HTR-8/SVneo (cell line): ENCODE results near the gene C8A.

Source experiments
- DNase-seq: peaks from one replicate; pipeline ENCODE4 v3.0.0; 2011; ENCODE audit warnings: low spot score, mixed read lengths; ENCODE audit not compliant: insufficient read length
- FAIRE-seq: peaks from 2 replicates; lab custom pipeline; 2011; peaks lifted over from hg19 to GRCh38; lab: Jason Lieb, UNC

Gene C8A

DNA sequence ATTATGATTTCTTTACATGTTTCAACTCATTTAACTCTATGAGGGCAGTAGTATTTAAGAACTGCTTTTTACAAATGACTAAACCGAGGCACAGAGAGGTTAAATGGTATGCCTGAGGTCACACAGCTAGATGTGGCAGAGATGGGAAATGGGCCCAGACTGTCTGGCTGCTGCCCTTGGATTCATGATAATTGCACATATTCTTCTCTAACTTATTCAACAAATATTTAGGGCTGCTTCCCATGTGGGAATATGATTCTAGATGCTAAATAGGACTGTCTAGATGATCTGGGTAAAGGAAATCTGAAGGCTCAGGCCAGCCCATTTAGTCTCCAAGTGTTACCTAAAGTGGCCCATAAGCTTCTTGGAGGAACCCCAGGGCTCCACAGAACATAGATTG, 26.2 kb downstream of the C8A start:
- DNase-seq = no peak
- FAIRE-seq = no peak

DNA sequence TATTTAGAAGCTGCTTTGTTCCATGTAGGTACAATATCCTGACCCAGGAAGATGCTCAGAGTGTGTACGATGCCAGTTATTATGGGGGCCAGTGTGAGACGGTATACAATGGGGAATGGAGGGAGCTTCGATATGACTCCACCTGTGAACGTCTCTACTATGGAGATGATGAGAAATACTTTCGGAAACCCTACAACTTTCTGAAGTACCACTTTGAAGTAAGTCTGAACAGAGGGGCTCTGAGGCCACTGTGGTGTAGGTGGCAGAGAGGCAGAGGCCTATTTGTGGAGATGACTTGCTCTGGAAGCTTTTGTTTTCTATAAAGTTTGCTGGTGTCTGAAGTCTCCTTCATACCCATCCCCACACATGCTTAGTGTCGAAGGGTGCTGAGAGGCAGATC, 26.8 kb downstream of the C8A start:
- no peak for FAIRE-seq
- no peak for DNase-seq

DNA sequence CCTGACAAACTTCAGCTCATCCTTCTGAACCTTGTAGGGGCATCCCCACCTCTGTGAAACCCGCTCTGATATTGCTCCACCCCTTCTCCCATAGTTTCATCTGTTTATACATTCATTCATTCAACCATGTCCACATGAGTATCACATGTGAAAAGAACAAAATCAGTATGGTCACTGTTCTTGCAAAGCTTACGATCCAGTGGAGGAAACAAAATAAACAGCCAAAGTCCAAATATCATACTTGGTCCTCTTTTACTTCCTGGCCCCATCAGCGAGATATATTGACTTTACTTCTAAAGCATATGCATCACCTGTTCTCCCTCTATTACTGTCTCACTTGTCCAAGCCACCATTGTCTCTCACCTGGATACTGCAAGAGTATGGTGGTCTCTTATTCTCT, 35.6 kb downstream of the C8A start:
- no peak for FAIRE-seq
- no peak for DNase-seq

DNA sequence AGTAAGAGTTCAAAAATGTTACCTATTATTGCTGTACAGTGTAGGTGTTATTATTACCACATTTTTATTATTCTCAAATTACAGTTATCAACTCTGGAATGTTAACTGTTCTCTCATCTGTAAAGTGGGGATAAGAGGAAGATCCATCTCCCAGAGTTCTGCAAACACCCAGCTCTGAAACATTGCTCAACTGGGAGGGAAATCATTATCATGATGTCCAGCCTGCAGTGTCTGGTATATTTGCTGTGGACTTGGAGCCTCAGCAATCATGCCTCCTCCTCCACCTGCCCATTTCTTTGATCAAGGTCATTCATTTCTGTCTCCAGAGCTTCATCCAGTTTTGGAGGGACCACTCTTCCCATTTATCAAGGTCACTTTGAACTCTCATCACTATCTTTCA, 39.4 kb downstream of the C8A start:
- DNase-seq = no peak
- no peak for FAIRE-seq

DNA sequence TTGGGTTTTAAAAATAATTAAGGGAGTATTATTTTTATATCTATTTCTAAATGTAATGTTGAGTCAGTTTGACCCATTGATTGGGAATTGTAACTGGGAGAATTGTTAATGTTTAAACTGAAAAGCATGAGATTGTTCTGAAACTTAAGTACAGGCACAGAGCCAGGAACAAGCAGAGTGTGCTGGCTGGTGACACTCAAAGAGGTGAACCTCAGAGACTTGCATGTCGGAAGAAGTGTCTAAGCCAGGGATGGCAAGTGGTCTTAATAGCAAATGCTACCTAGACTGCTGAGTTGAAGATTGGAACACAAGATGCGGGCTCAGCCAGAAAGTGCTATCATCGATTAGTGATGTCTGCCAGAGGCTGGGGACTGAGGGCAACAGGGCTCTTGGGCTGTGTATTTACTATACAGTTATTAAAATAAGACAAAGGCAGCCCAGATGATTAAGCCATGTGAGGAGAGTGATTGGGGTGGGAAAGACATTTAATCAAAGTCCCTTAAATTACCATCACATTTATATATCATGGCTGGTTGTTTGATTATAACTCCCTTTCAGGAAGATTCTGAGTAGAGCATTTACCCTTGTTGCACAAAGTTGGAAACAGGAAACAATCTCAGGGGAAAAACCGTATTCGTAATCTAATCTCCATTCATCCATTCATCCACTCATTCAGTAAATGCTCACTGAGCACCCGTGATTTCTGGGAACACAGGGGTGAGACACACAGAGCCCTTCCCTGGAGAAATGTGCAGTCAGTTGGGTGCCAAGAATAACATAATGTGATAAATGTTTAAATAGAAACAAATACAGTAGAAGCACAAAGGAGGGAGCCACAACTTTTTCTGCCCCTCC, 42.8 kb downstream of the C8A start:
- no peak for FAIRE-seq
- DNase-seq = no peak

DNA sequence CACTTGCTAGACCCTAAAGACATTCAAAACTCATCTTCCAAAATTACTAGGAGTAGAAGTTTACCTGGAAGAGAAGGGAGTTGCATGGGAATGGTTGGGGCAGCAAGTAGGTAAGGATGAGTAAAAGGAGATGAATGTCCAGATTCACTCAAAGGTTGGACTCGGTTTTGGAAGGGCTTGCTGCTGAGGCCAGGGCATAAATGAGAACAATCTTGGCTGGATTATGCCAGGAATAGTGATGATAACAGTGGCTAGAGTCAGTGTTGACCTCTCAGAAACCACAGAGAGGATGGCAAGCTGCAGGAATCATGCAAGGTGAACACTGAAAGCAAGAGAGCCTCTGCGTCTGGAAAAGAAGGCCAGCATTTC, 43.4 kb downstream of the C8A start:
- DNase-seq = no peak
- FAIRE-seq = no peak

DNA sequence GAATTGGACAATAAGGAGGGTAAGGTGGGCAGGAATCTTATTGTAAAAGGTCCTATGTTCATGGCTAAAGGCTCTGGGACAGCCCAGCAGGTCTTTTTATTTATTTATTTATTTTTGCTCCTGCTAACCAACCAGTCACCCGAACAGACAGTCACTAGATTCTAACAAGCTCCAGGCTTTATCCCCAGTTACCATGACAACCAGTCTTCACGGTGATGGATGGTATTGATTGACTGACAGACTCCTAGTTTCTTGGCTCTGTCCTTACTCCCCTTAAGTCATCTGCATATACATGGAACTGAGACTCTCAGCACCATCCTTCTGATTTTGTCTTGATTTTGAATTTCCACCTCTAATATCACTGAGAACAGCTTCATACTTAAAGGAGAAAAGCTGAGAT, 44.3 kb downstream of the C8A start:
- no peak for DNase-seq
- FAIRE-seq = no peak

DNA sequence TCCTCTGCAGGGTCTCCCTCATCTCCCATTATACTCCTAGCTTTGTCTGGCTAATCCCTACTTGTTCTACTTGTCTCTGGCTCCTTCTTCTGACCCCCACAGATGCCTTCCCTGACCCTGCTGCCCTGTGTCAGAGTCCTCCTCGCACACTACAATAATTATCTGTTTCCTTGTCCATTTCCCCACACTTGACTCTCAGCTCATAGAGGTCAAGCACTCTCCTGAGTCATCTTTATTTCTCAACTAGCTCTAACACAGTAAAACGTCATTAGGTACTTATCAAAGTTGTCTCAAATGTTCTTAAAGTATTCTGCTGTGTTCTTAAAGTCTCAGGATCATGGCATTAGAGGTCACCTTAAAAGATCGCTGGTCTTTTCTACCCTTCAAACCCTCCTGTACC, 47.1 kb downstream of the C8A start:
- FAIRE-seq = no peak
- DNase-seq = no peak

DNA sequence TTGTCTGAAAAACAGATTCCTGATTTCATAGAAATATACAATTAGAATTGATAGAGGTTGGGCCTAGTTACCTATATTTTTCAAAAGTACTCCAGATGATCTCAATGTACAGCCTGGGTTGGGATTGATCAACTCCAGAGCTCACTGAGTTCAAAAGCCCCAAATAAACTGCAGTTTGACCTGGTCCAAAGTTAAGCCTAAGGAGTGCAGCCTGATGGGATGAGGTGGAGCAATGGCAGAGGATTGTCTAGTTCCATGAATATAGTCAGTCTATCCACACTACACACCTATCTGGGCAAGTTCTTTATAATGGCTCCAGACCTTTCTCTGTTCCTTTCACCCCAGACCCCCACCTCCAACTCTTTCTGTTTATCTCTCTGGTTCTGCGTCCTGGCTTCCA, 49.2 kb downstream of the C8A start:
- no peak for DNase-seq
- no peak for FAIRE-seq

DNA sequence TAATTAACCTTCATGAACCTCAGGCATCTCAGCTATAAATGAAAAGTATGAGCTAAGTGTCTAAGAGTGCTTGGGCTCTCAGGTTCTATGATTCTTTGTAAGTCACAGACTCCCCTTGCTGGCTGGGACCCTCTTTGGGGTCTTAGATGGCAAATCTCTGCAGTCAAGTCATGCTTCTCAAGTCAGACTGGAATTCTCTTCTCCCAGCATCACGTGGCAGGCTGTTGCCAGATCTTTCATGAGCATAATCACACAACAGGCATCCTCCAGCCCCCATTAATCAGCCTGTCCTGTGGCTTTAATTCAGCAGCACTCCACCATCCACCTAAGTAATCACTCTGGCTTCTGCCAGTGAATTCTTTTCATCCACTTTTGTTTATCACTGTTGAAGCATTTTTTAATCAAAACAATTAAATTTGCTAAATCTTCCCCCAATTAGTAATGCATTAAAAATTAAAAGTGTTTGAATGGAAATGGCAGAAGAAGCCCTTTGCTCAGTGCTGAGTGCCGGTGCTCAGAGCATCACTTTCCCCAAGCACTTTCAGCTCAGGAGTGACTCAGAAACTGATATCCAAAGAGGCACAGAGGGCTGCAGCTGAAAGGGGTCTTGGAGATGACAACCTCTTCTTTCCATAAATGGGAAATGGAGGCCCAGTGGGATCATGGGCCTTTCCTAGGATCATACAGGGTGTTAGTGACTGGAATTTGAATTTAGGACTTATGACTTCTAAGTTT, 50.2 kb downstream of the C8A start:
- DNase-seq (no peak), FAIRE-seq (no peak)

DNA sequence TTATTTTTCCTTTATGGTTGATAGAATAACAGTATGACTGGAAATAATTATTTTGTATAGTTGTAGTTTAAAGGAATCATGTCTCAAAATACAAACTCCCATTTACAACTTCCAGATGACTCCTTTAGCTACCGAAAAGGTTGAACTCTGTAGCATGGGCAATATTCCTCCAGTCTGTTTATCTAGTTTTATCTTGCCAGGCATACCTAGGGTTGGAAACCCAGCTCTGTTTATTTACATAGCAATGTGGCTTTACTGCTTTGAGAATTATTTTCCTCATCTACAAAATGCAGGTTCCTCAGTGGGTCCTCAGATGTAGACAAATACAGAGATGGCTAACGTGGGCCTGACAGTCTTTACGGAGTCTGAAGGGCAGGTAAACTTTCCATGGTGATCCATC, 51.1 kb downstream of the C8A start:
- FAIRE-seq (no peak), DNase-seq (no peak)

DNA sequence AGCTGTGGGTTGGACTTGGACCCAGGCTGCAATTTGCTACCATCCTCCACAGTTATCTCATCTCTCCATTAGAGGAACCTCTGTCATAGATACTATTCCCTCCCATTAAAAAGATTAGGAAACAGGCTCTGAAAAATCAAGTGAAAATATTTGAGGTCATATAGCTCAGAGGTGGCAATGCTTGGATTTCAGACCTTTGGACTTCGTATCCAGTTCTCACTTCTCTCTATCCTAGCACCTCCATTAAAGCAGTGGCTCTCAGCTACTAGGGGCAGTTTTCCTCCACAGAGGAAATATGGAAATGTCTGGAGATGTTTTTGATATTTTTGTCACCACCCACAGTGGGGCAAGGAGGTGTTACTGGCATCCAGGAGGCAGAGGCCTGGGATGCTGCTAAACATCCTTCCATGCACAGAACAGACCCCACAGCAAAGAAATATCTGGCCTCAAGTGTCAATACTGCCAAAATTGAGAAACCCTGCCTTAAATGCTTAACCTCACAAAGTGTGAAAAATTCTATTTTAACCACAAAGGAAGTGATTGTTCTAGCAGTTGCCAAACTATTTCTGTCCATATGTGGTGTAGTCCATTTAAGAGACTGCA, 54.1 kb downstream of the C8A start:
- DNase-seq (no peak), FAIRE-seq (no peak)

DNA sequence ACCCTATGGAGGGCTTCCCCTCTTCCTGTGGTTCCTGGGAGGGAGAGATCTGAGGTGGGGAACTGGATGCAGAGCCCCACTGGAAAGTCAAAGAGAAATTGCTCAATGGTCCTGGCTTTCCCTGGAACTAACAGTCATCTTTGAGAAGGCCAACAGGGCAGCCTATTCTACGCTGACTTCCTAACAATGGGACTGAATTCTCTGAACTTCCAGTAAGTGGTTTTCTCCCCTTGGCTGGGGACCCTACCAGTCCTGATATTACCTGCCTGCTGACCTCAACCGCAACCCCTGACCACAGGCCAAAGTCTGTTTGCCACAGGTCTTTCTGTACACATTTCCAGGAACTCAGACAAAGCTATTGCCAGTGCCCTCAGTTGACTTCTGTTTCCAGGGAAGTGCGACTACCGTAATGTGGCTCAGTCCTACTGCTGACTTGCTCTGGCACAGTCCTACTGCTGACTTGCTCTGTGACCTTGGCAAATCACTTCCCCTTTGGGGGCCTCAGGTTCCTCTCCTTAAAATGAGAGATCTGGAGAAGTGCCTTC, 55.9 kb downstream of the C8A start:
- no peak for FAIRE-seq
- DNase-seq = no peak

DNA sequence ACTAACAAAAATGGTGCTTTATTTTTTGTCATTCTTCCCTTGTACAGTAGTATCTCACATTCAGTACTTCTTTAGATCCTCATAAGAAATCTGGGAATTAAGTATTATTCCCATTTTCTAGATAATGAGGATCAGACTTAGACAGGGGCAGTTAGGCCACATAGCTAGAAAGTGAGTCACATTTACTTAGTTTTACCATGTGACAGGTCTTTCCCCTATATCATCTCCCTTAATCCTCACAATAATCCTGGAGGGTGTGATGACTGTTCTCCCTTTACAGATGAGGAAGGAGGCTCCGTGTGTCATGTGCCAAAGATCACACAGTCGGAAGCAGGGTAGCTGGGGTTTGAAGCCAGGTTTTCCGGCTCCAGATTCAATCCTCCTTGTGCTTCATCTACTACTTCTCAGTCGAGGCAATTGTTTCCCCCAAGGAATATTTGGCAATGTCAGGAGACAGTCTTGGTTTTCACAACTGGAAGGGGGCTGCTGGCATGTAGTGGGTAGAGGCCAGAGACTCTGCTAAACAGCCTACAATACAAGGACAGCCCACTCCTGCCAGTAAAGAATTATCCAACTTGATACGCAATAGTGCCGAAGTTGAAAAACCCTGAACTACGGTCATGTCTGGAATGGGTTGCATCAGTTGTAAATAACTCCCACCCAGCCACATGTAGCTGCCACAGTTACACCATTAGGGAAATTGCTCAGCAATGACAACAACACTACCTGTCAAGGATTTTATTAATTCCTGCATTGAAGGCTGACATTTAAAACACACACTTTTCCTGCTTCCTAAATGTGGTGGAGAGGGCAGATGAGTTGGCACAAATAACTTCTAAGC, 56.7 kb downstream of the C8A start:
- FAIRE-seq (no peak), DNase-seq (no peak)

DNA sequence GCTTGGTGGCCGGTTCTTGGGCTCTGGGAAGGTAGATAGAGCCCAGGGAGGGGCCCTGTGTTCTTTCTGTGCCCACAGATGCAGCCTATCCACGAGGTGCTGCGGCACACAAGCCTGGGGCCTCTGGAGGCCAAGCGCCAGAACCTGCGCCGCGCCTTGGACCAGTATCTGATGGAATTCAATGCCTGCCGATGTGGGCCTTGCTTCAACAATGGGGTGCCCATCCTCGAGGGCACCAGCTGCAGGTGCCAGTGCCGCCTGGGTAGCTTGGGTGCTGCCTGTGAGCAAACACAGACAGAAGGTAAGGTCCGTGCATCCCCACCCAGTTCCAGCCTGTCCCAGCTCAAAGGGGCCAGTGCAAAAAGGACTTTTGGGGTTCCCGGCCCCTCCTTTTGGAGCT, 57.7 kb downstream of the C8A start:
- FAIRE-seq (no peak), DNase-seq (no peak)

DNA sequence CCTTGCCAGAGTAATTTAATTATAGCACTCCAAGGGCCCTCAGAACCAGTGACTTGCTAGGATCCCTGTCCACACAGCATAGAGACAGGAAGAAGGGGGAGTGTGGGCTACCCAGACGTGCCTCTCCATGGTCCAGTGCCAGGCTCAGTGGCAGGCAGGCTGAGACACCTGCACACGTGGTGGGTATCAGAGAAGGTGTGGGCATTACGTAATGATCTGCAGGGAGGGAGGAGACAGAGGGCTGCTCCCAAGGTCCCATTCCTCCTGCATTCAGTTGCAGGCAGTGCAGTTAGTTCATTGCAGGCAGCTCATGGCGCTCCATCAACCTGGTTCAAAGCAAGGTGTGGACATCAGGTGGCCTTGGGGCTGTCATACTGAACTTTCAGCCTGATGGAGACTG, 61.4 kb downstream of the C8A start:
- FAIRE-seq (no peak), DNase-seq (no peak)

DNA sequence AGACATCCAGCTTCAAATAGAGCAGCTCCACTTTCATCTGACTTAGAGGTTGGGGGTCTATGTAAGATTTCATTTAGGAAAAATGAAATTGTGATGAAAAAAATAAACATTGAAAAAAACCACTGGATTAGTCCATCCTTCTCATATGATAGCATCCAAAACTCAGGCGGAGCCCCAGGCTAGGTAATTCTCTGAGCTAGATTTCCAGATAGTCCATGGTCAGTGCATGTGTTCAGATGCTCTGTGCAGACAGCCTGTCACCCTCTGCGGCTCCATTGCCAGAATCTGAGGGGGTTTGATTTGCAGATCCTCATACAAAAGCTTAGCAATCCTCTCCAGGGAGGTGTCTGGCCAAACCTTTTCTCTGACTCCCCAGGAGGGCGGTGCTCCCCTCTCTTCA, 62.0 kb downstream of the C8A start:
- no peak for DNase-seq
- no peak for FAIRE-seq

DNA sequence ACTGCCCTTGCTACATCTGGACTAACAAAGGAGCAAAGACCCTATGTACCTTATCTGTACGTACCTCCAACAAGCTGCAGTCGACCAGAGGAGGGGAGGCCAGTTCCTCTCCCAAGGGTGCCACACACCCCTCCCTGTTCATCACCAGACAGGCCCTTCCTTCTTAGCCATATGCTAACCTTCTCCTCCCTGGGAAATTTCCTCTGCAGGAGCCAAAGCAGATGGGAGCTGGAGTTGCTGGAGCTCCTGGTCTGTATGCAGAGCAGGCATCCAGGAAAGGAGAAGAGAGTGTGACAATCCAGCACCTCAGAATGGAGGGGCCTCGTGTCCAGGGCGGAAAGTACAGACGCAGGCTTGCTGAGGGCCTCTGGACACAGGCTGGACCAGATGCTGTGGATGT, 62.8 kb downstream of the C8A start:
- no peak for FAIRE-seq

DNA sequence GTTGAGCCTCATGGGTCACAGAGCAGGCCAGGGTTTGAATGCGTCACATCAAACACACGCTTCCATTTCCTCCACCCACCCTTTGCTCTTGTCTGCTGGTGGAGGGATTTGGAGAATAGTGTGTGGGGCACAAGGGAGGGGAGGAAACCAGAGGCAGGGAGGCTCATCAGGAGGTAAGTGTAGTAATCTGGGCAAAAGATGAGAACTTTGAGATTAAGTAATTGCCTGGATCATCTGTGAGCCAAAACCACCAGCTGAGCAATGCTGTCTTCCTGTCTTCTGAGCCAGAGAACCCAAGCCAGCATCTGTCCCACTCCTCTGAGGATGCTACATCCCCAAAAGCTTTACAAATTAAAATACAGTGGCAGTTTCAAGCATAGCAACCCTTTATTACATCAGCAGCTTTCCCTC, 66.0 kb downstream of the C8A start:
- no peak for DNase-seq
- FAIRE-seq = no peak

More for the DNA sequence above, 62.8 kb downstream of the C8A start:
- no peak for DNase-seq

DNA sequence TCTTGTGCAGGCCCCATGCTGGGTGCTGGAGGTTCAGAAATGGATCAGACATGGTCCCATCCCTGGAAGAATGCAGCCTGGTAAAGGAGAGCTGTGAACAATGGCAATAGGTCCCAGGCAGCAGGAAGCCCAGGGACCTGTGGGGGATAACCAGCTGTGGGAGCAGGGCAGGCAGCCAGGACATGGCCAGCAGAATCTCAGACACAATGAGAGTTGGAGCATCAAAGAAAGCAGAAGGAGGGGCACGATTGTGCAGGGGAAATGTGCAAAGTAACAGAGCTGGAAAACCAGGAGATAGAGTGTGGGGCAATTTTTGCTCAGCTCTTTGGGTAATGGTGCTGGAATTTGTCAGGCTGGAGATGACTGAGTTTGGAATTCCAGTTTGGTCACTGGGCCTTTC, 66.9 kb downstream of the C8A start:
- FAIRE-seq (no peak), DNase-seq (no peak)
